ENCODE measurements around the gene SARNP. TPM values are rescaled to one million over a fixed set of nuclear protein-coding genes. Genes with fewer than 3 reads are reported as not detected.

Gene SARNP
- total RNA-seq, 2 donors from 2014 or later: 39.1 to 49.2 TPM

GRCh38 chr12:55744340-55745030 lies 73.0 kb downstream of the SARNP start:
- TF ChIP-seq, protein P1, sequence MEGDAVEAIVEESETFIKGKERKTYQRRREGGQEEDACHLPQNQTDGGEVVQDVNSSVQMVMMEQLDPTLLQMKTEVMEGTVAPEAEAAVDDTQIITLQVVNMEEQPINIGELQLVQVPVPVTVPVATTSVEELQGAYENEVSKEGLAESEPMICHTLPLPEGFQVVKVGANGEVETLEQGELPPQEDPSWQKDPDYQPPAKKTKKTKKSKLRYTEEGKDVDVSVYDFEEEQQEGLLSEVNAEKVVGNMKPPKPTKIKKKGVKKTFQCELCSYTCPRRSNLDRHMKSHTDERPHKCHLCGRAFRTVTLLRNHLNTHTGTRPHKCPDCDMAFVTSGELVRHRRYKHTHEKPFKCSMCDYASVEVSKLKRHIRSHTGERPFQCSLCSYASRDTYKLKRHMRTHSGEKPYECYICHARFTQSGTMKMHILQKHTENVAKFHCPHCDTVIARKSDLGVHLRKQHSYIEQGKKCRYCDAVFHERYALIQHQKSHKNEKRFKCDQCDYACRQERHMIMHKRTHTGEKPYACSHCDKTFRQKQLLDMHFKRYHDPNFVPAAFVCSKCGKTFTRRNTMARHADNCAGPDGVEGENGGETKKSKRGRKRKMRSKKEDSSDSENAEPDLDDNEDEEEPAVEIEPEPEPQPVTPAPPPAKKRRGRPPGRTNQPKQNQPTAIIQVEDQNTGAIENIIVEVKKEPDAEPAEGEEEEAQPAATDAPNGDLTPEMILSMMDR (IDR thresholded peaks at IDR 0.05): no peak
- H3K9me3 ChIP-seq: no peaks in the 10 kb centered on the region
- ATAC-seq (ENCODE audit: insufficient number of reproducible peaks, low FRiP score, low read depth) (no peak), DNase-seq (ENCODE audit: low spot score) (no peak)
- peak overlapping the region in 1 of 2 donors; percentile 38 for H3K27ac ChIP-seq
- peak overlapping the region; percentile 89 for H3K4me3 ChIP-seq
- no peaks in the 10 kb centered on the region for H3K27me3 ChIP-seq (replicated peaks; ENCODE audit: insufficient read depth)
- peaks cover 16 to 29% of the 10 kb centered on the region in 2 donors for H3K4me1 ChIP-seq (ENCODE audit: control insufficient read depth in 1 of 2, low read depth in 2 of 2)
- no peaks in the 10 kb centered on the region for H3K36me3 ChIP-seq

DNA sequence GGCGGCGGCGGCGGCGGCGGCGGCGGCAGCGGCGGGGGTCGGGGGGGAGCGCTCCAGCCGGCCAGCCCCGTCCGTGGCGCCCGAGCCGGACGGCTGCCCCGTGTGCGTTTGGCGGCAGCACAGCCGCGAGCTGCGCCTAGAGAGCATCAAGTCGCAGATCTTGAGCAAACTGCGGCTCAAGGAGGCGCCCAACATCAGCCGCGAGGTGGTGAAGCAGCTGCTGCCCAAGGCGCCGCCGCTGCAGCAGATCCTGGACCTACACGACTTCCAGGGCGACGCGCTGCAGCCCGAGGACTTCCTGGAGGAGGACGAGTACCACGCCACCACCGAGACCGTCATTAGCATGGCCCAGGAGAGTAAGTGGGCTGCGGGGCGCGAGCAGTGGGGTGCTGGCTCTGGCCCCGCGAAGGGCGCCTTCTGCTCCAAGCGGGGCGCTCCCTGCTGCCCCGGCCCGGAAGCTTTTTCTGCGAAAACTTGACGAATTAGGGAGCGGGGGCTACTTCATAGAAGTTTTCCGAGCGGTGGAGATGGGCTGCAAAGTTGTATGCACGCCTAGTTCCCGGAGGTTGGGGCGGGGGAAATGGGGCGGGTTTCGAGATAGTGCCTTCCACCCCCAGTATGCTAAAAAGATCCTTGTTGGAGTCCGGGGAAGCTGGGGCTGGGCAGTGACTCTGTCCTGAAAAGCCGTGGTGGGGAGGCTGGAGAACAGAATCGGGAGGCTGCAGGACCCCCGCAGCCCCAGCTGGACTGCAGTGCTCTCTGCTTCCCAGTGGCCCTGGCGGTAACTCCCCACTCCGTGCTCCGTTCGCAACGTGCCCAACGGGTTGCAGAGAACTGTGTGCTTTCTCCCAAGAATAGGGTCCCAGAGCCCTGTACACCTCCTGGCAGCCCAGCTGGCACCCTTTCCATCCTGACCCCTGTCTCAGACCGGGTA lies 73.9 kb downstream of the SARNP start:
- TF ChIP-seq, protein P1 (IDR thresholded peaks at IDR 0.05): no peak
- ATAC-seq (ENCODE audit: insufficient number of reproducible peaks, low FRiP score, low read depth) (peak; percentile 39), DNase-seq (ENCODE audit: low spot score) (no peak)
- no peaks in the 10 kb centered on the region for H3K36me3 ChIP-seq
- peaks cover 16 to 29% of the 10 kb centered on the region in 2 donors for H3K4me1 ChIP-seq (ENCODE audit: control insufficient read depth in 1 of 2, low read depth in 2 of 2)
- H3K4me3 ChIP-seq: peak overlapping the region; percentile 89
- H3K27me3 ChIP-seq (replicated peaks; ENCODE audit: insufficient read depth): no peaks in the 10 kb centered on the region
- H3K9me3 ChIP-seq: no peaks in the 10 kb centered on the region
- peak overlapping the region; percentile 15 to 50 for H3K27ac ChIP-seq

DNA sequence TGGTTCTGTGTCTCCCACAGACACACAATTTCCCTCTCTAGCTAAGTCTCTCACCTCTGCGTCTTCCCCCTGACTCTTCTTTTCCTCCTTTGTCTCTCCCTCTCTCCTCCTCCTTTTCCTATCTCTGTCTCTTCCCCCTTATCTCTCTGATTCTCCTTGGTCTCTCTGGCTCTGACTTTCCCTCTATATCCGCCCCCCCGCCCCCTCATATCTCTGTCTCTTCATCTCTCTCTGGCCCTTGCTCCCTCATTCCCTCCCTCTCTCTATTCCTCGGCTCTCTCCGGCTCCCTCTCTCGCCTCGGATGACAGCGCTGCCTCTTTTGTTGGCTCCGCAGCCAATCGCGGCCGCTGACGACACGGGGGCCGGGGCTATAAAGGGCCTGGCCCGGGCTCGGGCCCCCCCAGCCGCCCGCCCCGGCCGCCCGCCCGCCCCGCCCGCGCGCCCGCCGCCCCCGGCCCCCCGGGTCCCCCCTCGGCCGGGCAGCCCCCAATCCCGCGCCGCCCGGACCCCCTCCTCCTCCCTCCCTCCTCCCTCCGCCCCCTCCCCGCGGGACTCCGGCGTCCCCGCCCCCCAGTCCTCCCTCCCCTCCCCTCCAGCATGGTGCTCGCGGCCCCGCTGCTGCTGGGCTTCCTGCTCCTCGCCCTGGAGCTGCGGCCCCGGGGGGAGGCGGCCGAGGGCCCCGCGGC lies 74.7 kb downstream of the SARNP start, which contains the start of gene GDF11:
Gene GDF11 (plus strand): TSS at position 404 of the 687 bp plus-strand sequence. CDS start 195 bp downstream, at position 599.
- no peaks in the 10 kb centered on the region for H3K27me3 ChIP-seq (replicated peaks; ENCODE audit: insufficient read depth)
- H3K4me3 ChIP-seq: peak within 1 kb of the TSS; percentile 89
- TF ChIP-seq, protein P1 (IDR thresholded peaks at IDR 0.05): no peak
- H3K36me3 ChIP-seq: no peaks in the 10 kb centered on the region
- peak; percentile 22 for ATAC-seq (ENCODE audit: insufficient number of reproducible peaks, low FRiP score, low read depth)
- H3K9me3 ChIP-seq: no peaks in the 10 kb centered on the region
- H3K4me1 ChIP-seq (ENCODE audit: control insufficient read depth in 1 of 2, low read depth in 2 of 2): peaks cover 19 to 33% of the 10 kb centered on the region in 2 donors
- peak within 1 kb of the TSS; percentile 37 to 58 for H3K27ac ChIP-seq
- DNase-seq (ENCODE audit: low spot score): no peak

- H3K4me3 ChIP-seq: peak overlapping the region; percentile 64
- H3K27me3 ChIP-seq (replicated peaks; ENCODE audit: insufficient read depth): no peaks in the 10 kb centered on the region
- DNase-seq (ENCODE audit: low spot score) (no peak), ATAC-seq (ENCODE audit: insufficient number of reproducible peaks, low FRiP score, low read depth) (no peak)
- H3K9me3 ChIP-seq: no peaks in the 10 kb centered on the region
- peak overlapping the region in 1 of 2 donors; percentile 37 for H3K27ac ChIP-seq
- peaks cover 21 to 40% of the 10 kb centered on the region in 2 donors for H3K4me1 ChIP-seq (ENCODE audit: control insufficient read depth in 1 of 2, low read depth in 2 of 2)
- TF ChIP-seq, protein P1 (IDR thresholded peaks at IDR 0.05): no peak
- H3K36me3 ChIP-seq: no peaks in the 10 kb centered on the region
These were observed 75.4 kb downstream of the SARNP start for GRCh38 chr12:55741931-55742680.
